Kidney (tissue), 14 donors: ENCODE results near the gene ZNF350. TPM values are rescaled to one million over a fixed set of nuclear protein-coding genes. Genes with fewer than 3 reads are reported as not detected.
A peak's percentile ranks its signal among the peaks of the same experiment; 100 is the strongest.
"Not testable (repeated sequence)": the region's sequence is repeated elsewhere in the genome, so short reads cannot be mapped to it uniquely, and the experiment has no call there.

Source experiments
- DNase-seq, 5 donors: peaks; one replicate each; pipeline ENCODE4 v3.0.0-alpha.2; 2013 to 2020
- FAIRE-seq: peaks from 2 replicates; lab custom pipeline; 2012; peaks lifted over from hg19 to GRCh38; lab: Jason Lieb, UNC
- H3K27ac ChIP-seq, 2 donors: one replicate each; pipeline ENCODE4 v1.7.0; 2013; ENCODE audit warnings: low read depth in 2 of 2, low read length in 2 of 2, inconsistent platforms in 1 of 2
- H3K27me3 ChIP-seq: one replicate; pipeline ENCODE4 v1.7.1; 2013; ENCODE audit warnings: low read length, inconsistent platforms; ENCODE audit not compliant: control insufficient read depth, insufficient read depth
- H3K36me3 ChIP-seq, 3 donors: one replicate each; pipeline versions ENCODE4 v1.7.0 to v1.7.1; 2013; ENCODE audit warnings: low read length in 3 of 3, control low read depth in 1 of 3, inconsistent platforms in 1 of 3; ENCODE audit not compliant: insufficient read depth in 3 of 3, control insufficient read depth in 2 of 3
- H3K4me1 ChIP-seq, 3 donors: one replicate each; pipeline versions ENCODE4 v1.7.0 to v1.7.1; 2013; ENCODE audit warnings: low read length in 3 of 3, inconsistent platforms in 1 of 3, low read depth in 1 of 3; ENCODE audit not compliant: control insufficient read depth in 2 of 3, insufficient read depth in 2 of 3
- H3K4me3 ChIP-seq, 3 donors: one replicate each; pipeline versions ENCODE4 v1.7.0 to v1.8.1; 2013; ENCODE audit warnings: low read length in 3 of 3, control low read depth in 1 of 3, inconsistent platforms in 1 of 3
- H3K9ac ChIP-seq, 3 donors: one replicate each; pipeline versions ENCODE4 v1.7.0 to v1.7.1; 2013; ENCODE audit warnings: low read length in 3 of 3, control low read depth in 1 of 3, inconsistent platforms in 1 of 3
- H3K9me3 ChIP-seq, 3 donors: one replicate each; pipeline versions ENCODE4 v1.7.0 to v1.7.1; 2013; ENCODE audit warnings: low read length in 3 of 3, control low read depth in 1 of 3, inconsistent platforms in 1 of 3; ENCODE audit not compliant: control insufficient read depth in 2 of 3, insufficient read depth in 1 of 3
- intact Hi-C: fragments of 100-400 bp; cut with DNase I; formaldehyde crosslinking; loops from one replicate; pipeline ENCODE4 v1.11.1; 2022
- polyA plus RNA-seq: library from polyadenylated mRNA; stranded (reverse); fragments of 350-450 nt; fragmentation: Illumina TruSeq; extraction: RNeasy Lipid Tissue Mini Kit (QIAGEN cat#74804); gene quantifications from one replicate; pipeline ENCODE4 v1.2.3, GENCODE V29; 2014; ENCODE audit warnings: low read depth, low replicate concordance; ENCODE audit not compliant: insufficient read depth
- total RNA-seq: library from RNA; stranded (reverse); fragmentation: NEBNext Ultra II Directional; extraction: Animal tissue kit (Norgen Biotek cat#: 25700); gene quantifications from one replicate; pipeline ENCODE4 v1.2.1, GENCODE V29; 2021
- TF ChIP-seq, protein P1 (sequence below): IDR thresholded peaks from 3 replicates; pipeline ENCODE4 v1.5.1; 2012; ENCODE audit warnings: mild to moderate bottlenecking, moderate library complexity, borderline replicate concordance; ENCODE audit not compliant: insufficient read depth; ENCODE audit errors: extremely low read depth
- donor health status: control.
- donor health status: control.
- donor health status: control.
- donor health status: control.
- donor health status: control.
- donor health status: DM: yes; HTN: yes; CAD: no.
- donor health status: Normal renal cell carcinoma (clear cell type).

Gene ZNF350
- total and polyA plus RNA-seq, 2 donors from 2014 or later, result 7.8 to 18.9 TPM

DNA sequence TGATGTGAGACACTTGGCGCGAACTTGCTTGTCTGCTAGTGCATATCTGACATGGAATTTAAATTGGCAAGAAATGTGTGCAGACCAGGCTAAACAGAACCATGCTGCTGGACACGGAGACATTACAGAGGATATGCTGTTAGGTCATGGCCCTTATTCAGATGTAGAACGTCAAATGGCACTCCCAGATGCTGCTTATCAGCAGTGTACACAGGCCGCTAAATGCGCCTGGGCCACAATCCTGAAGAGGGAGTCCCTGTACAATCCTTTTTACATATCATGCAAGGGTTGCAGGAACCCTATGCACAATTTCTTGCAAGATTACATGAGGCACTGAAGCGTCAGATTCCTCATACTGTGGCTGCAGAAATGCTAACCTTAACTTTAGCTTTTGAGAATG, 9.3 kb downstream of the ZNF350 start:
- H3K4me1 ChIP-seq, result peaks cover 0 to 2% (median 0%) of the 10 kb centered on the region in 3 donors
- H3K27me3 ChIP-seq, result no peaks in the 10 kb centered on the region
- no peak for DNase-seq
- intact Hi-C loops, result no loop called here
- no peak overlapping the region for H3K27ac ChIP-seq
- no peak overlapping the region for H3K4me3 ChIP-seq
- TF ChIP-seq, protein P1, sequence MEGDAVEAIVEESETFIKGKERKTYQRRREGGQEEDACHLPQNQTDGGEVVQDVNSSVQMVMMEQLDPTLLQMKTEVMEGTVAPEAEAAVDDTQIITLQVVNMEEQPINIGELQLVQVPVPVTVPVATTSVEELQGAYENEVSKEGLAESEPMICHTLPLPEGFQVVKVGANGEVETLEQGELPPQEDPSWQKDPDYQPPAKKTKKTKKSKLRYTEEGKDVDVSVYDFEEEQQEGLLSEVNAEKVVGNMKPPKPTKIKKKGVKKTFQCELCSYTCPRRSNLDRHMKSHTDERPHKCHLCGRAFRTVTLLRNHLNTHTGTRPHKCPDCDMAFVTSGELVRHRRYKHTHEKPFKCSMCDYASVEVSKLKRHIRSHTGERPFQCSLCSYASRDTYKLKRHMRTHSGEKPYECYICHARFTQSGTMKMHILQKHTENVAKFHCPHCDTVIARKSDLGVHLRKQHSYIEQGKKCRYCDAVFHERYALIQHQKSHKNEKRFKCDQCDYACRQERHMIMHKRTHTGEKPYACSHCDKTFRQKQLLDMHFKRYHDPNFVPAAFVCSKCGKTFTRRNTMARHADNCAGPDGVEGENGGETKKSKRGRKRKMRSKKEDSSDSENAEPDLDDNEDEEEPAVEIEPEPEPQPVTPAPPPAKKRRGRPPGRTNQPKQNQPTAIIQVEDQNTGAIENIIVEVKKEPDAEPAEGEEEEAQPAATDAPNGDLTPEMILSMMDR, result no peak
- FAIRE-seq, result no peak
- H3K9me3 ChIP-seq, result peaks cover 4 to 48% (median 17%) of the 10 kb centered on the region in 3 donors
- H3K9ac ChIP-seq, result no peak overlapping the region
- H3K36me3 ChIP-seq, result peaks cover 11 to 27% (median 12%) of the 10 kb centered on the region in 3 donors

DNA sequence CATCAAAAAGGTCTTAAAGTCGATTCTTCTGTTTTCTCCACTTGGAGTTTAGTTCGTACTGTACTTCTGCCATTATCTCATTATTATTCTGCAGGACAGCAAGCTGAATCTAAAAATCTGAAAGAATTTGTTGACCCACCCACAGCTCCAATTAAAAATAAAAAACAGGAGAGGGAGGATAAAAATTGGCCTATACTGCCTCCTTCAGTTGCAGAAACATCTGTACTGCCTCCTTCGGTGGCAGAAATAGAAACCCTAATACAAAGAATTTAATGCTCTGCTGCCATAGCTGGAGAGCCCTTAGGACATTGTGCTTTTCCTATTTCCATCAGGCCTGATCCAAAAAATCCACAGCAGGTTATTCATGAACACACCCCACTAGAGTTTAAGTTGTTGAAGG, 9.8 kb downstream of the ZNF350 start:
- Histone ChIP-seq H3K4me1 (peaks cover 0 to 2% (median 0%) of the 10 kb centered on the region in 3 donors), H3K9ac (no peak overlapping the region), H3K9me3 (peaks cover 4 to 53% (median 18%) of the 10 kb centered on the region in 3 donors), H3K27me3 (no peaks in the 10 kb centered on the region), H3K27ac (no peak overlapping the region), H3K36me3 (peaks cover 12 to 30% (median 12%) of the 10 kb centered on the region in 3 donors), H3K4me3 (no peak overlapping the region)
- TF ChIP-seq, protein P1, result peak; percentile 8
- intact Hi-C loops, result no loop called here
- DNase-seq, result no peak
- no peak for FAIRE-seq

DNA sequence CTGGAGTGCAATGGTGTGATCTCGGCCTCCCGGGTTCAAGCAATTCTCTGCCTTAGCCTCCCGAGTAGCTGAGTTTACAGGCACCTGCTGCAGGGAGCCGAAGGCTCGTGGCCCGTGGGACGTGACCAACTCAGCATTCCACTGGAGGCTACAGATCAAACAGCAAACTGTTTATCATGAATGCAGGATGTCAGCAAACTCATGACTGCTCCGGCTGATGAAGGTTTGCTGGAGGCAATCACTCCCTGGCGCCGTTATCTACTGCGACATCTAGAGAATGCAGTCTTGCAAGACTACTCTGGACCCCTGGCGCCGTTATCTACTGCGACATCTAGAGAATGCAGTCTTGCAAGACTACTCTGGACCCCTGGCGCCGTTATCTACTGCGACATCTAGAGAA, 10.9 kb downstream of the ZNF350 start:
- intact Hi-C loops, FAIRE-seq, H3K4me1 ChIP-seq, H3K4me3 ChIP-seq, H3K9ac ChIP-seq, DNase-seq, H3K27me3 ChIP-seq, H3K27ac ChIP-seq: not testable (repeated sequence)
- Histone ChIP-seq H3K9me3 (peaks cover 6 to 64% (median 29%) of the 10 kb centered on the region in 3 donors), H3K36me3 (peaks cover 14 to 40% (median 23%) of the 10 kb centered on the region in 3 donors)

DNA sequence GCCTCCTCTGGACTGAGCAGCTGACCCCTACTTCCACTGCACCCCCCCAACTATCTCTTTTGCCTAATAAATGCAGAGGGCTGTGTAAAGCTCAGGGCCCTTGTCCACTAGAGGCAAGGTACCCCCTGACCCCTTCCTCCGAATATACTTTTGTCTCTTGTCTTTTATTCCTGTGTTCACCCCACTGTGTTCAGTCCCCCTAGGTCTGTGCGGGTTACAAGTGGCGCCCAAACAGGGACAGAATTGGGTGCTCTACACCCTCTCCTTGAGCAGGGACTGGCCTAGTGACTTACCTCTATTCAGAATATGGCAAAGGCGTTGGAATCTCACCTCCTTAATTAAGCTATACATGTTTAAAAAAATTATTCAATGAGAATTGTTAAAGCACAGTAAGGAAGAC, 15.0 kb downstream of the ZNF350 start:
- no peaks in the 10 kb centered on the region for H3K4me1 ChIP-seq
- peaks cover 13 to 56% (median 38%) of the 10 kb centered on the region in 3 donors for H3K9me3 ChIP-seq
- intact Hi-C loops, result no loop called here
- H3K27ac ChIP-seq, result no peak overlapping the region
- no peak overlapping the region for H3K4me3 ChIP-seq
- DNase-seq (peak in 2 of 5 donors; percentile 13 to 14), FAIRE-seq (no peak)
- TF ChIP-seq, protein P1, result no peak
- no peak overlapping the region for H3K9ac ChIP-seq
- H3K27me3 ChIP-seq, result no peaks in the 10 kb centered on the region
- peaks cover 25 to 62% (median 44%) of the 10 kb centered on the region in 3 donors for H3K36me3 ChIP-seq
